A549 (cell line): ENCODE data around the gene CELF1.

Experiments
- BHLHE40 ChIP-seq: IDR thresholded peaks from 2 replicates; pipeline ENCODE4 v1.6.1; 2012; ENCODE audit warnings: low read depth, low read length, inconsistent platforms
- CHD4 ChIP-seq: fragments of 200-600 bp; sonication (generic); IDR thresholded peaks from 2 replicates; pipeline ENCODE4 v1.6.1; 2016; ENCODE audit warnings: antibody characterized with exemption, mild to moderate bottlenecking, borderline replicate concordance
- HDAC2 ChIP-seq: fragments of 200-600 bp; sonication (generic); IDR thresholded peaks from 2 replicates; pipeline ENCODE4 v1.6.1; 2016
- JUNB ChIP-seq: fragments of >200 bp; sonication (Bioruptor Twin); formaldehyde crosslinking; IDR thresholded peaks from 2 replicates; pipeline ENCODE4 v1.6.1; 2016
- MYC ChIP-seq: IDR thresholded peaks from 2 replicates; pipeline ENCODE4 v1.6.1; 2012; ENCODE audit warnings: mild to moderate bottlenecking, inconsistent platforms, low read length, improper control_type of control experiment, borderline replicate concordance
- POLR2A ChIP-seq: IDR thresholded peaks from 2 replicates; pipeline ENCODE4 v1.6.1; 2012; ENCODE audit warnings: mild to moderate bottlenecking, low read length
- TFCP2L1 ChIP-seq: fragments of 250-450 bp; sonication (Bioruptor Pico); IDR thresholded peaks from 2 replicates; pipeline ENCODE4 v1.5.0; 2021; ENCODE audit warnings: mild to moderate bottlenecking
- USF2 ChIP-seq: fragments of 450-650 bp; IDR thresholded peaks from 2 replicates; pipeline ENCODE4 v1.6.1; 2014; ENCODE audit warnings: antibody characterized with exemption
- TF ChIP-seq, protein P1 (sequence below): fragments of >200 bp; sonication (Bioruptor Twin); formaldehyde crosslinking; IDR thresholded peaks from 3 replicates; pipeline ENCODE4 v1.5.1; 2016

- TF ChIP-seq BHLHE40 (no peak), MYC (no peak), POLR2A (no peak), JUNB (no peak), CHD4 (no peak), HDAC2 (no peak), TFCP2L1 (CRISPR knock-in tag) (no peak), USF2 (no peak)
- TF ChIP-seq, protein P1, sequence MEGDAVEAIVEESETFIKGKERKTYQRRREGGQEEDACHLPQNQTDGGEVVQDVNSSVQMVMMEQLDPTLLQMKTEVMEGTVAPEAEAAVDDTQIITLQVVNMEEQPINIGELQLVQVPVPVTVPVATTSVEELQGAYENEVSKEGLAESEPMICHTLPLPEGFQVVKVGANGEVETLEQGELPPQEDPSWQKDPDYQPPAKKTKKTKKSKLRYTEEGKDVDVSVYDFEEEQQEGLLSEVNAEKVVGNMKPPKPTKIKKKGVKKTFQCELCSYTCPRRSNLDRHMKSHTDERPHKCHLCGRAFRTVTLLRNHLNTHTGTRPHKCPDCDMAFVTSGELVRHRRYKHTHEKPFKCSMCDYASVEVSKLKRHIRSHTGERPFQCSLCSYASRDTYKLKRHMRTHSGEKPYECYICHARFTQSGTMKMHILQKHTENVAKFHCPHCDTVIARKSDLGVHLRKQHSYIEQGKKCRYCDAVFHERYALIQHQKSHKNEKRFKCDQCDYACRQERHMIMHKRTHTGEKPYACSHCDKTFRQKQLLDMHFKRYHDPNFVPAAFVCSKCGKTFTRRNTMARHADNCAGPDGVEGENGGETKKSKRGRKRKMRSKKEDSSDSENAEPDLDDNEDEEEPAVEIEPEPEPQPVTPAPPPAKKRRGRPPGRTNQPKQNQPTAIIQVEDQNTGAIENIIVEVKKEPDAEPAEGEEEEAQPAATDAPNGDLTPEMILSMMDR, result no peak
These were observed 43.0 kb upstream of the CELF1 start for GRCh38 chr11:47595967-47596366.
